SK-N-SH treated with all-trans-retinoic acid at 6 μM for 48 hours (cell line): Measurements from ENCODE around the gene MYH7B.

ENCODE experiments used
- BACH2 ChIP-seq: fragments of 250-450 bp; sonication (Bioruptor Pico); IDR thresholded peaks from 2 replicates; pipeline ENCODE4 v1.9.0; 2021; ENCODE audit warnings: mild to moderate bottlenecking, borderline replicate concordance
- CREB5 ChIP-seq: fragments of 250-450 bp; sonication (Bioruptor Pico); IDR thresholded peaks from 2 replicates; pipeline ENCODE4 v1.5.1; 2020; ENCODE audit warnings: low read depth, mild to moderate bottlenecking, moderate library complexity
- CSDC2 ChIP-seq: fragments of 250-450 bp; sonication (Bioruptor Pico); IDR thresholded peaks from 2 replicates; pipeline ENCODE4 v1.5.0; 2020; ENCODE audit warnings: mild to moderate bottlenecking, moderate library complexity
- GLIS3 ChIP-seq: fragments of 250-450 bp; sonication (Bioruptor Pico); IDR thresholded peaks from 2 replicates; pipeline ENCODE4 v1.5.0; 2020; ENCODE audit warnings: mild to moderate bottlenecking, moderate library complexity
- ISL1 ChIP-seq: fragments of 250-450 bp; sonication (Bioruptor Pico); IDR thresholded peaks from 2 replicates; pipeline ENCODE4 v2.1.2; 2022; ENCODE audit warnings: mild to moderate bottlenecking, moderate library complexity
- PATZ1 ChIP-seq: fragments of 250-450 bp; sonication (Bioruptor Pico); IDR thresholded peaks from 2 replicates; pipeline ENCODE4 v1.8.0; 2020; ENCODE audit warnings: mild to moderate bottlenecking, moderate library complexity, borderline replicate concordance
- POU6F1 ChIP-seq: fragments of 250-450 bp; sonication (Bioruptor Pico); IDR thresholded peaks from 2 replicates; pipeline ENCODE4 v1.8.0; 2021; ENCODE audit warnings: low read depth, mild to moderate bottlenecking, moderate library complexity, borderline replicate concordance
- SNAI2 ChIP-seq: fragments of 250-450 bp; sonication (Bioruptor Pico); IDR thresholded peaks from 2 replicates; pipeline ENCODE4 v1.5.0; 2020; ENCODE audit warnings: mild to moderate bottlenecking, moderate library complexity
- ZFP3 ChIP-seq: fragments of 250-450 bp; sonication (Bioruptor Pico); IDR thresholded peaks from 2 replicates; pipeline ENCODE4 v1.5.0; 2020; ENCODE audit warnings: mild to moderate bottlenecking, moderate library complexity

- TF ChIP-seq GLIS3 (CRISPR knock-in tag) (no peak), ISL1 (CRISPR knock-in tag) (no peak), ZFP3 (no peak), CREB5 (no peak), PATZ1 (no peak), BACH2 (CRISPR knock-in tag) (no peak), POU6F1 (CRISPR knock-in tag) (no peak), SNAI2 (no peak), CSDC2 (no peak)
These were observed 45.4 kb downstream of the MYH7B start for GRCh38 chr20:35000922-35001595.
